Middle frontal gyrus (tissue), 1 donor: Measurements from ENCODE around the gene ABHD2.
"Not testable (repeated sequence)": the region's sequence is repeated elsewhere in the genome, so short reads cannot be mapped to it uniquely, and the experiment has no call there.

ENCODE experiments used
- DNase-seq: peaks from one replicate; pipeline ENCODE4 v3.0.0-alpha.2; 2015; ENCODE audit warnings: low spot score; ENCODE audit errors: extremely low spot score

The ABHD2 gene

GRCh38 chr15:89119489-89120478, 31.5 kb downstream of the ABHD2 start:
- no peak for DNase-seq

- not testable (repeated sequence) for DNase-seq
Measured at GRCh38 chr15:89120479-89121000, 32.3 kb downstream of the ABHD2 start.

- DNase-seq: no peak
Measured at GRCh38 chr15:89121414-89121813, 33.2 kb downstream of the ABHD2 start.

- no peak for DNase-seq
Measured at GRCh38 chr15:89122505-89123180, 34.4 kb downstream of the ABHD2 start.

GRCh38 chr15:89123181-89123525, 34.9 kb downstream of the ABHD2 start:
- DNase-seq: no peak

- DNase-seq: no peak
Measured at GRCh38 chr15:89125088-89125826, 37.0 kb downstream of the ABHD2 start.

- no peak for DNase-seq
Measured at GRCh38 chr15:89126009-89126408, 37.8 kb downstream of the ABHD2 start.

- no peak for DNase-seq
Measured at GRCh38 chr15:89127054-89127702, 38.9 kb downstream of the ABHD2 start.

- no peak for DNase-seq
Measured at GRCh38 chr15:89128320-89129122, 40.3 kb downstream of the ABHD2 start.

GRCh38 chr15:89129123-89129815, 41.0 kb downstream of the ABHD2 start:
- DNase-seq: no peak

GRCh38 chr15:89129816-89130134, 41.5 kb downstream of the ABHD2 start:
- DNase-seq: no peak

- DNase-seq: no peak
Measured at GRCh38 chr15:89130201-89130600, 41.9 kb downstream of the ABHD2 start.

GRCh38 chr15:89131731-89132130, 43.5 kb downstream of the ABHD2 start:
- DNase-seq: no peak

GRCh38 chr15:89132611-89133507, 44.6 kb downstream of the ABHD2 start:
- no peak for DNase-seq

GRCh38 chr15:89135387-89136077, 47.3 kb downstream of the ABHD2 start:
- not testable (repeated sequence) for DNase-seq

GRCh38 chr15:89136078-89136806, 48.0 kb downstream of the ABHD2 start:
- DNase-seq: no peak
